GM18907 (cell line): ENCODE measurements around the gene XRCC4.

ENCODE experiments used
- ATAC-seq: cut with Tn5 transposase; IDR thresholded peaks from one replicate; pipeline ENCODE4 v1.9.1; 2021; ENCODE audit warnings: mild to moderate bottlenecking, moderate library complexity; ENCODE audit not compliant: unreplicated experiment

The XRCC4 gene

GRCh38 chr5:83169571-83170337, 92.4 kb downstream of the XRCC4 start:
- ATAC-seq = no peak

DNA sequence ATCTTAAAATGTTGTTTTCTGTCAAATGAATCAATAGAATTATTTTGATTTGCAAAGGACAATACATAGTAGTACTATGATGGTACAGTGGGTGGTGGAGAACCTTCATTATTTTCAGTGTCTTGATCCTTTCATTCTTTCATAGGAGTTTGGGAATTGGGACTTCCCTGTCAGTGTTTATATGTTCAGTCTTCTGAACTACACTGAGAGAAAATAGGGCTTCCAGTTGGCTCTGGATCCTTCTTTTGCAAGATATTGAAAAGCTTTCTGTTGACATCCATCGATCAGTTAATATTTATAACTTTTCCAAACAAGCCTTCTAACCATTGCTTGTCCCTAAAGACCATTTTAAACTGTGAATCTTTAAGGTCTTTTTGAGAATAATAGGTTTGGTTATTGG, 94.7 kb downstream of the XRCC4 start:
- no peak for ATAC-seq

DNA sequence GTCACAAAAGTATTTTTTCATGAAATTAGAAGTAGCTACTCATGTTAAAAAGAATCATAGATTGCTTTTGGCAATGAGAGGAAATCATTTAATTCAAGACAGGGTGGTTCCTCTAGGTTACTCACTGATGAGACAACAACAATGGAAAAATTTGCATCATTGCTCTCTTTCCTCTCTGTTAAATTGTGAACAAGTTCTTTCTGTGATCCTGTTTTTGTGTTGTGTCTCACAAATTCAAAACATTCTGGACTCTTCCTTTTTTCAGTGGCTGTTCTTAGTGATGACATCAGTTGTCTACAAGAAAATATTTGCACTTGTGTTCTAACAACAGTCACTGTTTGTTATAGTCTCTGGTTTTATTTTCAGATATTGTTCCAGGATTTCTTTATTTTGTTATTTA, 95.3 kb downstream of the XRCC4 start:
- no peak for ATAC-seq

- no peak for ATAC-seq
Measured at GRCh38 chr5:83173826-83174225, 96.5 kb downstream of the XRCC4 start.

DNA sequence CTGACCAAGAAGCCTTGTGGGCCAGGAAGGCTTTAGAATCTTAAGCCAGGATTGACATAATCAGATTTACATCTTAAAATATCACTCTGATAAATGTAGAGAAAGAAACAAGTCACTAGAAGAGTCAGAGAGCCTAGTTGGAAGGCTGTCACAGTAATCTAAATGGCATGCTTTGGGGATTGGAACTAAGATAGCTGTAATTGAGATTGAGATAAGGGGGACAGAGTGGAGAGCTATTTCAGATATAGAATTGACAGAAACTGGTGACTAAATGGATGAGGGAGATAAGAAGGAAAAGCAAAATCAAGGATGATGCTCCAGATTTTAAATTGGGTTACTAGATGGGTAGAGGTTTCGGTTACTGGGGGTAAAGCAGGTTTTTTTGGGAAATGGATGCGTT, 100.5 kb downstream of the XRCC4 start:
- ATAC-seq = no peak

DNA sequence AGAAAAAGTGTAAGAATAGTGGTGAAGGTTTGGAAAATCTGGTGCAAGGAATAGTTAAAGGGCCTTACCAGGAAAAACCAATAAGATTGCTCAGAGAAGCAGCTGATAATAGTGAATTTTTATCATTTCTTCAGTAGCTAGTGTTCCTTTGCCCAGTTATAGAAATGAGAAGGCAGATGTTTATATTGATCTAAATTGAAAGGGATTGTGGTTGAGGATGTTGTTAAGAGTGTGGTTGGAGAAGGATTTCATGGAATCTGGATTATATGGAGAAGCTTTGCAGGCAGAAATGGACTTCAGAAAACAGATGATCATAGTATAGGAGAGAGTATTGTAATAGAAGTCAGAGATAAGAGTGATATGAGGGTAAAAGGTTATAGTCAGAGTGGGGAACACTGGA, 102.6 kb downstream of the XRCC4 start:
- ATAC-seq = no peak

DNA sequence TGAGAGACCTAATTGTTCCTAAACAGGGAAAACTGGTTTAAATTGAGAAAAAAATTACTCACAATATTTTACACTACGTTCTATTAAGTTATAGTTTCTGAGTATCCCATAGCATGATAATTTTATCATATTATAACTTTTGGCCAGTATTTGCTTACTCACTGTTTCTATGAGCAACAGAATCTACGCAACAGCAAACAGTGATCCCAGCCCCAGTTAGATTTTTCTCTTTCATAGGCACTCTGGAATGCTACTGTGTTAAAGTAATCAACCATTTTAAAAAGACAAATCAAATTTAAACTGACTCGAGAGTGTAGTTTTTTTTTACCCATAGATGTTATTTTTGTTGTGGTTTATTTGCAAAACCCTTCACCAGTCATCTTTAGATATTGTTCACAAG, 107.2 kb downstream of the XRCC4 start:
- ATAC-seq = no peak

DNA sequence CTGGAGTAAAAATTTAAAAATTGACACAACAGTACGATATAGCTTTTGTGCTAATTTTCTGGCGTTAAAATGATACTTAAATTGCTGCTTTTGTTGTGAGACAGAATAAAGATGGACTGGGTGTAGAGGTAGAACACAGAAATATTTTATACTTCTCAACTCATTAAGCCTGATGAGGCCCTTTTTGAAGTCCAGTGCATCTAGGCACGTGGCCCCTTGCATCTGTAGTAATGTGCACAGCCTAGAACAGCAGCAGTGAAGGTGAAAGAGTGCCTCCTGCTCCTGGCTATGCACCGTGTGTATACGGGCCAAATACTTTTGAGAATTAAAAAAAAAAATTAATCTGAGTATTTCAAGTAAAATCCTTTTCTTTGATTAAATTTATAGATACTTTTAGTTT, 115.6 kb downstream of the XRCC4 start:
- ATAC-seq = no peak

- no peak for ATAC-seq
Measured at GRCh38 chr5:83197326-83197967, 120.1 kb downstream of the XRCC4 start.

DNA sequence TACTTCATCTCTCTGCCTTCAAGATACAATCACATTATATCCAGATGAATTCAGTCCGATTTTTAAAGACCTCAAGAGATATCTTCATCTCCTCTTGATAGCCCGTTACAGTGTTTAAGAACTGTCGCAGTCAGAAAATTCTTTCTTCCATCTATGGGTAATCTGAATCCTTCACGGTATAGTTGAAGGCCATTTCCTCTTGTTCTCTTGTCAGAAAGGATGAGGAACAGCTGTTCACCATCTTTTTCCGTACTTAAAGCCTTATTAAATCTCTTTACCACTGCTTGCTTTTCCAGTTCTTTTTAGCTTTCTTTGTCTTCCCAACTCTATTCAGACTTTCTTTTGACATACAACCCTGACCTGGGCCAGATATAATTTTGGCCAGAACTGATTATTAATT, 121.8 kb downstream of the XRCC4 start:
- ATAC-seq = no peak

- no peak for ATAC-seq
Measured at GRCh38 chr5:83204651-83205050, 127.3 kb downstream of the XRCC4 start.

GRCh38 chr5:83209963-83210362, 132.6 kb downstream of the XRCC4 start:
- no peak for ATAC-seq

- peak; percentile 61 for ATAC-seq
Measured at GRCh38 chr5:83219077-83219476, 141.7 kb downstream of the XRCC4 start.

- peak; percentile 30 for ATAC-seq
Measured at GRCh38 chr5:83219495-83219894, 142.1 kb downstream of the XRCC4 start.

GRCh38 chr5:83220331-83220730, 143.0 kb downstream of the XRCC4 start:
- ATAC-seq = no peak

- ATAC-seq = no peak
Measured at GRCh38 chr5:83222906-83223305, 145.6 kb downstream of the XRCC4 start.

- no peak for ATAC-seq
Measured at GRCh38 chr5:83227611-83228010, 150.3 kb downstream of the XRCC4 start.

DNA sequence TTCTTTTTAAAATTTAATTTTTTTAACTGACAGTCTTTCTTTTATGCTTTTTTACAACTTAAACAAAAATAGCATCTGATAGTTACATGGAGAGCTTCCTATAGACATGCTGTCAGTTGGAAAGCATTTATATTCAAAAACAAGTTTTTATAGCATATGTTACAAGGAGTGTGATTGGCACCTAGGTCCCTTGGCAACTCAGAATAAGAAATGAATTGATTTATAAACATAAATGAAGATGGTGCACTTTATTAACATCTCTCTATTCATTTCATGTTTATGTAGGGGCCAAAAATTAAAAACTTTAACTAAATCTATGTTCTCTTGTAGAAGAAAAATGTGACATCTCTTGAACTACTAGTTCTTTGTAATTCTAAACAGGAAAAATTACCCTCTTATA, 153.2 kb downstream of the XRCC4 start:
- no peak for ATAC-seq

GRCh38 chr5:83244516-83244915, 167.2 kb downstream of the XRCC4 start:
- peak; percentile 71 for ATAC-seq

GRCh38 chr5:83245037-83245436, 167.7 kb downstream of the XRCC4 start:
- no peak for ATAC-seq

- no peak for ATAC-seq
Measured at GRCh38 chr5:83246071-83246470, 168.7 kb downstream of the XRCC4 start.

GRCh38 chr5:83249156-83249555, 171.8 kb downstream of the XRCC4 start:
- no peak for ATAC-seq

- ATAC-seq = no peak
Measured at GRCh38 chr5:83251849-83252248, 174.5 kb downstream of the XRCC4 start.
